ENCODE results near the gene TRMT112. TPM values are rescaled to one million over a fixed set of nuclear protein-coding genes. Genes with fewer than 3 reads are reported as not detected.

Gene TRMT112
- total RNA-seq, 1 donor, result 155 TPM

DNA sequence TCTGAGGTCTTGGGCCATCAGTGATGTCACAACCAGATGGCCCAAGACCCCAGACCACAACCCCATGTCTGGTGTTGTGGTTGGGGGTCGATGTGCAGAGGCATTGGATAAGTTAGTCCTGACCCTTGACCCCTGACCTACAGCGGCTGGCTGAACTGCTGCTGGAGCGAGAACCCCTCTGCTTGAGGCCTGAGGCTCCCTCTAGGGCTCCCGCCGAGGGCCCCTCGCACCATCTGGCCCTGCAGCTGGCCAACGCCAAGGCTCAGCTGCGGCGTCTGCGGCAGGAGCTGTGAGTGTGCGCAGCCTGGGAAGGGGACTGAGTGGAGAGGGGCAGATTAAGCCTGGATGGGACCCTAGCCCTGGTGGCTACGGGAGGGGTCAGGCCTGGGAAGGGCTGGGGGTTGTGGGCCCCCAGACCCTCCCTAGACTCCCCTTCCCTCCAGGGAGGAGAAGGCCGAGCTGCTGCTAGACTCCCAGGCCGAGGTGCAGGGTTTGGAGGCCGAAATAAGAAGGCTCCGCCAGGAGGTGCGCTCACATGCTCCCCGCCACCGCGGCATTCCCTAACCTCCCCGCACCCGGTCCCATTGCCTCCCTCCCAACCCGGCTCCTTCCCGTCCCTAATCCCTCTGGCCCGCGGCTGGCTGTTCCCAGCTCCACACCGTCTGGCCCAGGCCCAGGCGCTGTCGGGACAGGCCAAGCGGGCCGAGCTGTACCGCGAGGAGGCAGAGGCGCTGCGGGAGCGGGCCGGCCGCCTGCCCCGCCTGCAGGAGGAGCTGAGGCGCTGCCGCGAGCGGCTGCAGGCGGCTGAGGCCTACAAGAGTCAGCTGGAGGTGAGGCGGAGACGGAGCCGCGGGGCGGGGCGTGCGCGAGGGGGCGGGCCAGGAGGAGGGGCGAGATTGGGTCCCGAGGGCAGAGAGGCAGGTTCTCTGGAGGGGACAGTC is 24.8 kb upstream of the TRMT112 start:
- peak; percentile 86 for DNase-seq (ENCODE audit: low read depth)
- TF ChIP-seq, protein P1, sequence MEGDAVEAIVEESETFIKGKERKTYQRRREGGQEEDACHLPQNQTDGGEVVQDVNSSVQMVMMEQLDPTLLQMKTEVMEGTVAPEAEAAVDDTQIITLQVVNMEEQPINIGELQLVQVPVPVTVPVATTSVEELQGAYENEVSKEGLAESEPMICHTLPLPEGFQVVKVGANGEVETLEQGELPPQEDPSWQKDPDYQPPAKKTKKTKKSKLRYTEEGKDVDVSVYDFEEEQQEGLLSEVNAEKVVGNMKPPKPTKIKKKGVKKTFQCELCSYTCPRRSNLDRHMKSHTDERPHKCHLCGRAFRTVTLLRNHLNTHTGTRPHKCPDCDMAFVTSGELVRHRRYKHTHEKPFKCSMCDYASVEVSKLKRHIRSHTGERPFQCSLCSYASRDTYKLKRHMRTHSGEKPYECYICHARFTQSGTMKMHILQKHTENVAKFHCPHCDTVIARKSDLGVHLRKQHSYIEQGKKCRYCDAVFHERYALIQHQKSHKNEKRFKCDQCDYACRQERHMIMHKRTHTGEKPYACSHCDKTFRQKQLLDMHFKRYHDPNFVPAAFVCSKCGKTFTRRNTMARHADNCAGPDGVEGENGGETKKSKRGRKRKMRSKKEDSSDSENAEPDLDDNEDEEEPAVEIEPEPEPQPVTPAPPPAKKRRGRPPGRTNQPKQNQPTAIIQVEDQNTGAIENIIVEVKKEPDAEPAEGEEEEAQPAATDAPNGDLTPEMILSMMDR (IDR thresholded peaks at IDR 0.05; ENCODE audit: insufficient read depth, low read depth, low read length), result peak; percentile 58
- peak overlapping the region; percentile 48 for H3K4me3 ChIP-seq (ENCODE audit: low read depth, low read length)

DNA sequence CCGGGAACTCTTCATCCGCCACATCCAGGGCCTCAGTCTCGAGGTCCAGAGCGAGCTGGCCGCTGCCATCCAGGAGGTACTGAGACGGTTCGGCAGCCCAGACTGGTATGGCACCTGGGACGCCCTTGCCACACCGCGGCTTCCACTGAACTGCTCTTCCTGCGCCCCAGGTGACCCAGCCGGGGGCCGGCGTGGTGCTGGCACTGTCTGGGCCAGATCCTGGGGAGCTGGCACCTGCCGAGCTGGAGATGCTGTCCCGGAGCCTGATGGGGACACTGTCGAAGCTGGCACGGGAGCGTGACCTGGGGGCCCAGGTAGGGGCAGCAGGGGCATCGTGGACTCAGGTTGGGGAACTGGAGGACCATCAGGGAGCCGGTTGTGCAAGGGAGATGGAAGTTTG is 24.1 kb upstream of the TRMT112 start:
- DNase-seq (ENCODE audit: low read depth), result no peak
- H3K4me3 ChIP-seq (ENCODE audit: low read depth, low read length), result no peak overlapping the region
- TF ChIP-seq, protein P1 (IDR thresholded peaks at IDR 0.05; ENCODE audit: insufficient read depth, low read depth, low read length), result no peak

DNA sequence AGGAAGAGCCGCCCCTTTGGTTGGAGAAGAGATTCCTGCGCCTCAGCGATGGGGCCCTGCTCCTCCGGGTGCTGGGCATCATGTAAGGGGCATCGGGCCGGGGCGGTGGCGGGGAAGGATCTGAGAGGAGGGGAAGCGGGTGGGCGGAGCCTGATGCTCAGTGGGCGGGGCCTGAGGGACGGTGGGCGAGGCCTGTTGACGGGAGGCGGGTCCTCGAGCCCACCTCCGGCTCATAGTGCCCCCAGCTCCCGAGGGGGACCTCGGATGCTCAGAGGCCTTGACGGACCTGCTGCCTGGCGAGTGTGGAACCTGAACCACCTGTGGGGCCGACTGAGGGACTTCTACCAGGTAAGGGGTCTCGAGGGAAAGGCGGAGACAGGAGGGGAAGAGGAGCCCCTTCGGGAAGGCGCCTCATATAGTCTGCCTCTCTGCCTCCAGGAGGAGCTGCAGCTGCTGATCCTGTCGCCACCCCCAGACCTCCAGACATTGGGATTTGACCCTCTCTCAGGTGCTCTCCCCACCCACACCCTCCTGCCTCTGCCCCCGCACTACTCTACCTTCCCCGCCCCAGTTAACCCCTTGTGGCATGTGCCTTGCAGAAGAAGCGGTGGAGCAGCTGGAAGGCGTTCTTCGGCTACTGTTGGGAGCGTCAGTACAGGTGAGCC is 23.4 kb upstream of the TRMT112 start:
- DNase-seq (ENCODE audit: low read depth), result no peak
- H3K4me3 ChIP-seq (ENCODE audit: low read depth, low read length), result no peak overlapping the region

DNA sequence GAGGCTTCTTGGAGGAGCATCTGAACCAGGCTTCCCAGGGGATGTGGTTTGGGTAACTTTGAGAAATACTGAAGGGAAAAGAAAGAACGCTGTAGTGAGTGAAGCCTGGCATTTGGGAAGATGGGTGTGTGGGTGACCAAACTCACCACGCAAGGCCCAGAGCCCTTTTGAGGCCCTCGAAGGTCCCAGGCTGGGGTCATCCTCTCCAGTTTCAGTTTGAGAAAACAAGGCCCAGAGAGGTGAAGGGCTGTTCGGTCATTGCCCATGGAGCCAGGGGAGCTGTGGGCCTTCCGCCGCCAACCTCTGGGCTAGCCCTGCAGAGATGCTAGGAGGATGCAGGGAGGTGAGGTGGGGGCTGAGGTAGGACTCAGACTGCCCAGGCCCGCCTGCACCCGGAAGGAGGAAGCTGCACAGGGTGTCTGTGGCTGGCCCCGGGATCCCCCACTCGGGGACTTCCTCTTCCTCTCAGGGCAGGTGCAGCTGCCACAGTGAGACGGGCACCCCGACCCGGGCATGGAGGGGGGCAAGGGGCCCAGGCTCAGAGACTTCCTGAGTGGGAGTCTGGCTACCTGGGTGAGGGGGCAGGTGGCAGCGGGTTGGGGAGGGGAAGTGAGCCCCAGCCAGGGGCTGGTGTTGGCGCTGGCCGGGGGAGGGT is 22.5 kb upstream of the TRMT112 start, which contains the start of gene CCDC88B:
Gene CCDC88B, plus strand, starts transcription at position 451 of the 655 bp plus-strand sequence. Its CDS starts 63 bp downstream, at position 514.
- no peak within 1 kb of the TSS for H3K4me3 ChIP-seq (ENCODE audit: low read depth, low read length)
- TF ChIP-seq, protein P1 (IDR thresholded peaks at IDR 0.05; ENCODE audit: insufficient read depth, low read depth, low read length), result no peak
- DNase-seq (ENCODE audit: low read depth), result no peak

More for the DNA sequence above, 23.4 kb upstream of the TRMT112 start:
- TF ChIP-seq, protein P1 (IDR thresholded peaks at IDR 0.05; ENCODE audit: insufficient read depth, low read depth, low read length), result no peak

DNA sequence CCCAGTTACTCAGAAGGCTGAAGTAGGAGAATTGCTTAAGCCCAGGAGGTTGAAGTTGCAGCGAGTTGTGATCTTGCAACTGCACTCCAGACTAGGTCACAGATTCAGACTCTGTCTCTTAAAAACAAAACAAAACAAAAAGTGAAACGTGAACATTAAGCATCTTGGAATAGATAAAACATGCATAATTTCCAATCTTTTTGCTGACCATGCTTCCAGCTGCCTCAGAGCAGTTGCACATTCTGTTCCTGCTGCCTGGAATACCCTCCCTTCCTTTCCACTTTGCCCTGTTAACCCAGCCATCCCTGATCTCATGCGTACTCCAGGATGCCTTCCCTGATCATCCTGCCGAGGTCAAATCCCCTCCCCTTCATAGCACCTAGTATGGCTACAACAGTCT is 21.9 kb upstream of the TRMT112 start:
- no peak overlapping the region for H3K4me3 ChIP-seq (ENCODE audit: low read depth, low read length)
- DNase-seq (ENCODE audit: low read depth), result no peak
- TF ChIP-seq, protein P1 (IDR thresholded peaks at IDR 0.05; ENCODE audit: insufficient read depth, low read depth, low read length), result no peak

DNA sequence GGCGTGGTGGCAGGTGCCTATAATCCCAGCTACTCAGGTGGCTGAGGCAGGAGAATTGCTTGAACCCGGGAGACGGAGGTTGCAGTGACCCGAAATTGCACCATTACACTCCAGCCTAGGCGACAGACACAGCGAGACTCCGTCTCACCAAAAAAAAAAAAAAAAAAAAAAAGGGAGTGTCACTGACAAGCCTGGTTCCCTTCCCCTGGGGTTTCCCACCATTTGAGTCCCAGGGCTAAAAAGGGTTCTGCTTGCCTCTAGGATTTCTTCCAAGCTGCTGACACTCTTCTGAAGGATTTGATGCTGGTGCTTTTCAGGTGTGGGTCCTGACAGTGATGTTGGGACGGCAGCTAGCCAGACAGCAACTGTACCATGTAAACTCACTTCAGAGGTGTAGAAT is 21.4 kb upstream of the TRMT112 start:
- no peak for DNase-seq (ENCODE audit: low read depth)

More for the DNA sequence above, 21.4 kb upstream of the TRMT112 start:
- TF ChIP-seq, protein P1 (IDR thresholded peaks at IDR 0.05; ENCODE audit: insufficient read depth, low read depth, low read length), result no peak
- H3K4me3 ChIP-seq (ENCODE audit: low read depth, low read length), result no peak overlapping the region

All from fibroblast of villous mesenchyme (primary cell).